NCI-H345 treated with DMSO at 0.1 percent for 48 hours (cell line): Measurements from ENCODE around the gene ABHD17B.

Experiments used
- DNase-seq: peaks from one replicate; lab custom pipeline; 2025; ENCODE audit not compliant: unreplicated experiment; lab: John Stamatoyannopoulos, UW

The ABHD17B gene

DNA sequence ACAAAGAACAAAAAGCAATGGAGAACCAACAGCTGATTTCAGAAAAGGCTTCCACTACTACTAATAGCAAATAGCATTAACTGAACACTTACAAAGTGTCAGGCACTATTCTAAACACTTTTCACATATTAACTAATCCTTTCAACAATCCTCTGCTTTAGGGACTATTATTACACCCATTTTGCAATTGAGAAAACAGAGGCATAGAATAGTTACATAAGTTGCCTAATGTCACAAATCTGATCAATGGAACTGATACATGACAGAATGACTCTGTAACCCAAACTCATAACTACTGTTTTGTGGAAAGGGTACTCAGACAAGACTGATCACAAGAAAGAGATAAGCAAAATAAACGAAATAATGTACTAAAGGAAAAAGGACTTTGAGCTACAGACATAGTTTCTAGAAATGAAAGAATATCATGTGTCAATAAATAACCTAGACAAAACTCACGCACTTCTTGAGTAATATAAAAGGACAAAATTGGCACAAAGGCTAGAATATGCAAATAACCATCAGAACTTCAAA lies 31.3 kb downstream of the ABHD17B start:
- no peak for DNase-seq

GRCh38 chr9:71878327-71879274 lies 32.4 kb downstream of the ABHD17B start:
- DNase-seq, result no peak

- DNase-seq, result no peak
These were observed 34.2 kb downstream of the ABHD17B start for GRCh38 chr9:71876829-71877228.

DNA sequence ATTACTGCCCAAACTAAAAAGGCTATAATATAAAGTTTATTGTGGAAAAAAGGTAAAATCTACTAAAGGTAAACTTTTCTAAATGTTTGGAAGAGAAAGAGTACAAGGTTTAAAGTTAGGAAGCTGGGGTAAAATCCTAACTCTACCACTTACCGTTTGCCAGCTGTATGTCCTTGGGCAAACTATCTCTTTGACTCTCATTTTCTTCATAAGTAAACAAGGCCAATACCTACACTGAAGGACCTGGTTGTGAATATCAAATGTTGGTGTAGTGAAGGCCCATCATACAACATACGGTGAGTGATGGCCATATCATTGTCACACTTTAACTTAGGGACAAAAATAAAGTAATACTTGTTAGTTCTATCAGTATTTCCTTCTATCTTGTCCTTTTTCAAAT lies 34.9 kb downstream of the ABHD17B start:
- no peak for DNase-seq

- DNase-seq, result no peak
These were observed 35.6 kb downstream of the ABHD17B start for GRCh38 chr9:71875345-71875744.

GRCh38 chr9:71863631-71864030 lies 47.4 kb downstream of the ABHD17B start:
- no peak for DNase-seq

DNA sequence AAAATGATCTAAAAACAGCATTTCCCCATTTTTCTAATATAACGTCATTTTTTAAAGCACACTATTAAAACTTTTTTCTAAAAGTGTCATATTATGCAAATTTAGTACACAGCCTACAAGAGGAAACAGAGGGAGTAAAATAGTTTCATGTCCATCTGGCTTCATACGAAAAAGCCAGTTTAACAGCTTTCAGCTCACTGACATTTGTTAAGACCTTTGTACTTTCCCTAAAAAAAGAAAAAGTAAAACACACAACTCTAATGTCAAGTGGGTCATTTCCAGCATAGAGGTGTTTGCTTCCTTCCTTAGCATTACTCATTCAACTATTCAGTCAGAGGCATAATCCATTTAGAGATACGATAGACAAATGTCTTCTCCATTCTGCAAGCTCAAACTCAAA lies 49.4 kb downstream of the ABHD17B start:
- DNase-seq, result no peak

- no peak for DNase-seq
These were observed 51.1 kb downstream of the ABHD17B start for GRCh38 chr9:71859939-71860338.

GRCh38 chr9:71858812-71859211 lies 52.2 kb downstream of the ABHD17B start:
- DNase-seq, result no peak

- no peak for DNase-seq
These were observed 52.7 kb downstream of the ABHD17B start for GRCh38 chr9:71858102-71858798.

DNA sequence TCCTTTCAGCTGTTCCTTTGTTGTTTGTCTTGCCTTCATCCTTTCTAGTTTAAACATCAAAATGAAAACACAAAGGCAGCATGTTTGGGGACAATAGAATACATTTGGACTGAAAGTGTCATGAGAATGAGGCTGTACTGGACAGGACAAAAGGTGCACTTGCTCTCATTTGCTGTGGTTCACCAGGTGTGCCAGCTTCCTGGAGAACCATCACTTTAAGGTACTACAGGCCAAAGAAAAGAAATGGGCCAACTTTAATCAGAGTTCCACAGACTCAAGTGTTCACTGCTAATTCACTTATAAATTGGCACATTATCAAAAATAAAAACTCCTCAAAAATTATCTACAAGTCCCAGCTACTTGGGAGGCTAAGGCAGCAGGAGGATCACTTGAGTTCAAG lies 53.8 kb downstream of the ABHD17B start:
- DNase-seq, result no peak

DNA sequence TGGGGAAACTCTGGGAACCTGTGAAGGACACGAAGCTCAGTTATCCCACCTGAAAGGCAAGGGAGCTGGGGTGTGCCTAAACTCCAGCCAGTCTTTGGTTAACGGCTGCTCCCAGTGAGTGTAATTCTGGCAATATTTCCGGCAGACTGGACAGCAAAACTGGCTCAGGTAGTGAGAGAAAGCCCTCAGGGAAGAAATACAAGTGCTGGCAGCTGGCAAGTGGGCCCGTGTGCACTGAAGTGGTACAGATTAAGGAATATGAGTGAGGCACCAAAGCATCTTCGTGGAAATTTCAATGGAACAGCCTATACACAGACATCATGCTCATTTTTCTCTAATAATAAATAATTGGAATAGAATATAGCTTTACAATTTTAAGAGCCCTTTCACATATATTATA lies 56.2 kb downstream of the ABHD17B start:
- DNase-seq, result no peak

GRCh38 chr9:71853084-71853483 lies 57.9 kb downstream of the ABHD17B start:
- DNase-seq, result no peak

- no peak for DNase-seq
These were observed 60.0 kb downstream of the ABHD17B start for GRCh38 chr9:71850996-71851395.

DNA sequence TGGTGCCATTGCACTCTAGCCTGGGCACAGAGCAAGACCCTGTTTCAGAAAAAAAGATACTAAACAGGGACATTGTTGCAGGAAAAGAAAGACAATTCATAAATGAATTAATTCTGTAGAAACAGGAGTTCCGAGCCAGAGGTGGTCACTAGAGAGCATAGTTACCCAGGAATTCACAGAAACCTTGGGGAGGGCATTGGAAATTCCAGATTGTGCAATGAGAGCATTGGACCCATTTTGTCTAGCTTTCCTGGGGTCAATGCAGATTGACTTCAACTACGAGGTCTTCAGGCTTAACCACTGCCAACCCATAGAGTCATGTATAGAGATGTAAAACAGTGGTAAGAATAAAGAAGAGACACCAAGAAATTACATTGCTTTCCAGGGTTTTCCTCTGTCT lies 63.1 kb downstream of the ABHD17B start:
- DNase-seq, result no peak

GRCh38 chr9:71844808-71845207 lies 66.2 kb downstream of the ABHD17B start:
- no peak for DNase-seq

GRCh38 chr9:71839668-71840067 lies 71.3 kb downstream of the ABHD17B start:
- DNase-seq, result no peak

GRCh38 chr9:71835596-71835995 lies 75.4 kb downstream of the ABHD17B start:
- DNase-seq, result no peak

- no peak for DNase-seq
These were observed 80.1 kb downstream of the ABHD17B start for GRCh38 chr9:71830929-71831328.

- no peak for DNase-seq
These were observed 80.8 kb downstream of the ABHD17B start for GRCh38 chr9:71830153-71830552.

DNA sequence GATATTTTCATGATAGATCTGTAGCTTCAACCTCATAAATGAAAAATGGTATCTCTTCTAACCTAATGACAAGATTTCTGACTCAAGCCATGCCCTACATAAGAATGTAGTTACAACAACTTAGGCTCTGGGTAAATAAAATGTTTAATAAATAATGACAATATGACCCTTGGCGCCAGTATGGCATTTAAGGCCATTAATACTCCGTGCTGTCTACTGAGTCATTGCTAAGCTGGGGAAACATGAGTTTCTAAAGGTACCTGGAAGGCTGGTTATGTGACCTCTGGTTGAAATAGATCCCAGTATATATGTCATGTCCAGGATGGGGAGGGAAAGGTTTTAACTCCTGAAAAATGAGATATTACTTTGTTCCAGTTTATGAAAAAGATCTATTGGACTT lies 84.7 kb downstream of the ABHD17B start:
- no peak for DNase-seq

DNA sequence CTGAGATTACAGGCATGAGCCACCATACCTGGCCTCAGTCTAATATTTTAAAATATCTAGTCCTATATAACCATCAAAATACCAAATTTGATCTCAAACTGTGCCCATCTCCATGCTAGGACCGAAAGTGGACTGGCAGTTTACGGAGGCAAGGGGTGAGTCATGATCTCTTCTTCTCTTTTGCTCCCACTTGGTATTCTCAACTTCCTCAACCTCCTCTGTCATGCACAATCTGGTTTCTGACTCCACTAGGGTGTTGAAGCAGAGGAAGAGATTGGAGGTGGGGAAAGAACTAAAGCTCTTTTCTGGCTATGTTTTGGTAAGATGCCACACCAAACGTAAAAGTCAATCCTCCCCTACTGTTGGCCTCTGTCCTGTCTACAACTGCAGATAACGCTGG lies 86.7 kb downstream of the ABHD17B start:
- DNase-seq, result no peak
